NCI-H748 (cell line): ENCODE results near the gene NDUFS2.
A peak's percentile ranks its signal among the peaks of the same experiment; 100 is the strongest.
"Not testable (repeated sequence)": the region's sequence is repeated elsewhere in the genome, so short reads cannot be mapped to it uniquely, and the experiment has no call there.

Experiments
- DNase-seq: peaks from one replicate; lab custom pipeline; 2025; ENCODE audit not compliant: unreplicated experiment; lab: John Stamatoyannopoulos, UW

Gene NDUFS2

DNA sequence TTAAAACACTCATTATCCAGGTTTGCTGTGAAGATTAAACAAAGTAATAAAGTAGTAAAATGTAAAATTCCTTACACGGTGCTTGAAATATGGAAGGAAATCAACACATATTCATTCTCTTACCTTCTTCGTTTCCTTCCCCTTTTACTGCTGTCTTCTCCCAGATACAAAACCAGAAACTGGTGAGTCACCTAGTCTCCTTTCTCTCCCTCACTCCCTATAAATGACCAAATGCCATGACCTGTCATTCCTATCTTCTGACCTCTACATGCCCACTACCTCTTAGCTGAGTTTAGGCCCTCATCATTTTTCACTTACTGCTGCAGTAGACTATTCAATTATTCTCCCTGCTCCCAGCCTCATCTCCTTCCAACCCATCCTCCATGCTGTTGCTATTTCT lies 40.1 kb downstream of the NDUFS2 start:
- no peak for DNase-seq

DNA sequence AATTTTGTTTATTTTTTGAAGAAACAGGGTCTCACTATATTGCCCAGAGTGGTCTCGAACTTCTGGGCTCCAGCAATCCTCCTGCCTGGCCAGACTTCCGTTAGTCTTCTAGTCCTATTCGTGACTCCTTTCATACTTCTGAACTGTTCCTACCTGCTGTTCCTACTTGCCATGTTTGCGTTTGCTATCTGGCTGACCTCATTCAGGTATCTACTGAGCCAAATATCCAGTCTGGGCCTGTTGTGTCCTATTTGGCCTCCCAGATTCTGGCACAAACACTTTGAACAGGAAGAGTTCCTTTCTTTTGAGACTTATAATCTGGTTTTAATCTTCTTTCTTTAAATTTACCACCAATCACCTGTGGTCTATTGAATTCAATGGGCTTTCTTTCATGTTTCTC lies 42.7 kb downstream of the NDUFS2 start:
- no peak for DNase-seq

DNA sequence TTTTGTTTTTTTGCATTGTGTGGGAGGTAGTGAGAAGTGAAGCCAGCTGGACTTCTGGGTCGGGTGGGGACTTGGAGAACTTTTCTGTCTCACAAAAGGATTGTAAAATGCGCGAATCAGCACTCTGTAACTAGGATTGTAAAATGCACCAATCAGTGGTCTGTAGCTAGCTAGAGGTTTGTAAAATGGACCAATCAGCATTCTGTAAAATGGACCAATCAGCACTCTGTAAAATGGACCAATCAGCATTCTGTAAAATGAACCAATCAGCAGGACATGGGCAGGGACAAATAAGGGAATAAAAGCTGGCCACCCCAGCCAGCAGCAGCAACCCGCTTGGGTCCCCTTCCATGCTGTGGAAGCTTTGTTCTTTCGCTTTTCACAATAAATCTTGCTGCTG lies 47.9 kb downstream of the NDUFS2 start:
- DNase-seq: not testable (repeated sequence)

DNA sequence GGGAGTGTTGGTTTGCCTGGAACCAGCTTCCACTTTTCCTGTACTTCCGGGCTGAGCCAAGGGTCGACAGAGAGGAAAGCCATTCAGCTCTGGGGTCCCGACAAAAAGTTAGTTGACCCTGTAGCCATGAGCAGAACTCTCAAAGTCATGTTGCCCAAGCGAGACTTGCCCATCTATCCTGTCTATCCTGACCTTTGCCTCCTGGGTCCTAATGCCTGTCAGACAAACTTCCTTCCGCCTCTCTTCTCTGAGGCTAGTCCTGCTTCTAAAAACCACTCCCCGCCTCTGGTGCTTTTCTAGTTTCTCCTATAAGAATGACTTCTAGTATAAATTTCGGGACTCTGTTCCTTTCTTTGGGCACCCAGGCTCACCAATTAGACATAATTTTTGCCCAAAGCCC lies 48.7 kb downstream of the NDUFS2 start:
- no peak for DNase-seq

DNA sequence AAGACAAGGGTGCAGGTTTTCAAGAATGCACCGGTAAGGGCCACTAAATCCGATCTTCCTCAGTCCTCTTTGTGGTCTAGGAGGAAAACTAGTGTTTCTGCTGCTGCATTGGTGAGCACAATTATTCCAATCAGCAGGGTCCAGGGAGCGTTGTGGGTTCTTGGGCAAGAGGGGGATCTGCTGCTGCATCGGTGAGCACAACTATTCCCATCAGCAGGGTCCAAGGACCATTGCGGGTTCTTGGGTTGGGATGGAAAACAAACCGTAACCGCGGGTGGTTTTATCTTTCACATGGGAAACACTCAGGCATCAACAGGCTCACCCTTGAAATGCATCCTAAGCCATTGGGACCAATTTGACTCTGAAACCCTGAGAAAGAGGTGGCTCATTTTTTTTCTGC lies 49.4 kb downstream of the NDUFS2 start:
- DNase-seq: no peak

DNA sequence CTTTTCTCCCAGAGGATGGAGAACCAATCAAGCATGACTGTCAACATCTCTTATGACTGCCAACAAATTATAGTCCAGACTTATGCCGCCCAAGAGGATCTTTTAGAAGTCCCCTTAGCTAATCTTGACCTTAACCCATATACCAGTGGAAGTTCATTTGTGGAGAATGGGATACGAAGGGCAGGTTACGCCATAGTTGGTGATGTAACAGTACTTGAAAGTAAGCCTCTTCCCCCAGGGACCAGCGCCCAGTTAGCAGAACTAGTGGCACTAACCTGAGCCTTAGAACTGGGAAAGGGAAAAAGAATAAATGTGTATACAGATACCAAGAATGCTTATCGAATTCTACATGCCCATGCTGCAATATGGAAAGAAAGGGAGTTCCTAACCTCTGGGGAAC lies 53.1 kb downstream of the NDUFS2 start:
- DNase-seq: not testable (repeated sequence)

DNA sequence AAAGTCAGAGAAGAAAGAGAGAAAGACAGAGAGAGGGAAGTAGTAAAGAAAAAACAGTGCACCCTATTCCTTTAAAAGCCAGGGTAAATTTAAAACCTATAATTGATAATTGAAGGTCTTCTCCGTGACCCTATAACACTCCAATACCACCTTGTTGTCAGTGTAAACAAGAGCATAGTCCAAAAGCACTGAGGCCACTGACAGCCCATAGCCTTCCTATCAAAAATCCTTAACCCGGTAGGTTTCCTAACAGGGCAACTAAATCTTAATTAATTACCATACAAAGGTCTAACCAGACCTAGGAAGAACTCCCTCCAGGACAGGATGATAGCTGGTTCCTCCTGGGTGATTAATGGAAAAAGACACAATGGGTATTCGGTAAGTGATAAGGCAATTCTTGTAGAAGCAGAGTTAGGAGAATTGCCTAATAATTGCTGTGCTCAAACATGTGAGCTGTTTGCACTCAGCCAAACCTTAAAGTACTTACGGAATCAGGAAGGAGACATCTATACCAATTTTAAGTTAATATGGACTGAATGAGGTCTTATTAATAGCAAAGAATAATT lies 53.9 kb downstream of the NDUFS2 start:
- DNase-seq: not testable (repeated sequence)

DNA sequence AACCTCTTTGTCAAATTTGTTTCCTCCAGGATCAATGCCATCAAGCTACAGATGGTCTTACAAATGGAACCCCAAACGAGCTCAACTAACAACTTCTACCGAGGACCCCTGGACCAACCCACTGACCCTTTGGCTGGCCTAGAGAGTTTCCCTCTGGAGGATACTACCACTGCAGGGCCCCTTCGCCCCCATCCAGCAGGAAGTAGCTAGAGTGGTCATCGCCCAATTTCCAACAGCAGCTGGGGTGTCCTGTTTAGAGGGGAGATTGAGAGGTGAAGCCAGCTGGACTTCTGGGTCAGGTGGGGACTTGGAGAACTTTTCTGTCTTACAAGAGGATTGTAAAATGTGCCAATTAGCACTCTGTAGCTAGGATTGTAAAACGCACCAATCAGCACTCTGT lies 54.9 kb downstream of the NDUFS2 start:
- DNase-seq: peak; percentile 4

DNA sequence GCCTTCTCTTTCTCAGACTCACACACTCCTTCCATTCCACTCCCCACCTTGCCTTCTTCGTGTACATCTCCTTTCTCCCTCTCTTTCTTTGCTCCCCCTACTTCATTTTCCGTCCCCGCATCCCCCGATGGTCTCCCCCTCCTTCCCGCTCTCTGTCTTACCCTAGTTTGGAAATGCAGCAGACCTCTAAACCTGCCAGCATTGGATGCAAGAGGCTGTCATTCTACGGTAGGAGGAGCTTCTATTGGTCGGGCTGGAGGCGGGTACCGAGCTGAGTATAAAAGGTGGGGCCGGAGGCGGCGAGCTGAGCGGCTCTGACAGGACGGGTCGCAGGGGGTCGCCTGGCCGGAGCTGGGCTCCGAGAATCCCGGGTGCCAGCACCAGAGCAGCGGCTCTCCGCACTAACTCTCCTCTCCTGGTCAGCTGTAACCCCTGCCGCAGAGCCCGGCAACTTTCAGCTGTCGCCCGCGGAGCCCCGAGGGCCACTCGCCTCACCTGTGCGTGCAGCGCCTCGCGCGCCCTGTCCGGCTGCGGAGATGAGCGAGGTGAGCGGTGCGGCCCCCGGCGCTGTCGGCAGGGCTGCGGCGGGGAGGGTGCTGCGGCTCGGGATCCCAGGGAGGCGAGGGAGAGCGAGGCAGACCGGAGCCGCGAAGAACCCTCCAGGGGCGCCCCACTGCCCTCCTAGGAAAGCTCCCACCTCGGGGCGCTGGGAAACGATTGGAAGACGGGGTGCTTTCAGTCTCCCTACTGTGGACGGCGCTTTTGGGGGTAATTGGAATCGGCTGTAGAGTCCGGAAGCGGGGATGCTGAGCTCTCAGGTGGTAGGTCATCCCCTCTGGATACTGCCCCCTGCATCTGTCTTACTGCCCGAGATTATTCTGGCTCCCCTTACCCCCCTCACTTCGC lies 56.5 kb downstream of the NDUFS2 start, which contains the start of gene PCP4L1:
Gene PCP4L1 (plus strand): TSS at position 307 of the 906 bp plus-strand sequence. CDS start 230 bp downstream, at position 537.
- DNase-seq: peak; percentile 85

DNA sequence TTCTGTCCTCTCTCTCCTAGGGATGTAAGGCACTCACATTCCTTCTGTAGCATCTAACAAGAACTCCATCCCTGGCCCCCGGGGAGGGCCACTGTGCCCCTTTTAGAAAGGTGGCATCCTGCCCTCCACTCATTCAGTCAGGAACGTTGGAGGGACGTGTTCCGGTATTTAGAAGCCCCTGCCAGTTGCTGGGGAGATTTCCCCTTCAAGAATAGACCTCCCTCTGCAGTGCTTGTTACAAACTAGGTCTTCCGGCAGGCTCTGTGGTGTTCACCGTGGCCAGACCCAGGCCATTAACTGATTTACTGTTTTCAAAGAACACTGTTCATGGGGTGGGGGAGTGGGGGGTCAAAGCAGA lies 57.2 kb downstream of the NDUFS2 start:
- peak; percentile 20 for DNase-seq

DNA sequence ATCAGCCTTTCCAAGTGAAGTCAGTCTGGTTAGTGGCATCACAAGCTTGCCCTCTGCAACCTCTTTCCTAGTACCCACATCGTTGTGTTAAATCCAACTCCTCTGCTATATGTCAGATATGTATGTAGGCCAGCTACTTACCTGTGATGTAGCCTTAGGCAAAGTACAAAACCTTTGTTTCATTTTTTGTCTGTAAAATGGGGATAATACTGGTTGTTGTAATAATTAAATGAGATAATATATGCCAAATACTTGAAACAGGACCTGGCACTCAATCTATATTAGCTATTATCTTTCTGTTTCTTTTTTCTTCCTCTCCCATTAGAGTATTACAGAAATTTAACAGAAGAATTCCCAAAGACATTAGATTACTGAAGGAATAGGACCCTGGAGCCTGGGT lies 57.6 kb downstream of the NDUFS2 start:
- no peak for DNase-seq

DNA sequence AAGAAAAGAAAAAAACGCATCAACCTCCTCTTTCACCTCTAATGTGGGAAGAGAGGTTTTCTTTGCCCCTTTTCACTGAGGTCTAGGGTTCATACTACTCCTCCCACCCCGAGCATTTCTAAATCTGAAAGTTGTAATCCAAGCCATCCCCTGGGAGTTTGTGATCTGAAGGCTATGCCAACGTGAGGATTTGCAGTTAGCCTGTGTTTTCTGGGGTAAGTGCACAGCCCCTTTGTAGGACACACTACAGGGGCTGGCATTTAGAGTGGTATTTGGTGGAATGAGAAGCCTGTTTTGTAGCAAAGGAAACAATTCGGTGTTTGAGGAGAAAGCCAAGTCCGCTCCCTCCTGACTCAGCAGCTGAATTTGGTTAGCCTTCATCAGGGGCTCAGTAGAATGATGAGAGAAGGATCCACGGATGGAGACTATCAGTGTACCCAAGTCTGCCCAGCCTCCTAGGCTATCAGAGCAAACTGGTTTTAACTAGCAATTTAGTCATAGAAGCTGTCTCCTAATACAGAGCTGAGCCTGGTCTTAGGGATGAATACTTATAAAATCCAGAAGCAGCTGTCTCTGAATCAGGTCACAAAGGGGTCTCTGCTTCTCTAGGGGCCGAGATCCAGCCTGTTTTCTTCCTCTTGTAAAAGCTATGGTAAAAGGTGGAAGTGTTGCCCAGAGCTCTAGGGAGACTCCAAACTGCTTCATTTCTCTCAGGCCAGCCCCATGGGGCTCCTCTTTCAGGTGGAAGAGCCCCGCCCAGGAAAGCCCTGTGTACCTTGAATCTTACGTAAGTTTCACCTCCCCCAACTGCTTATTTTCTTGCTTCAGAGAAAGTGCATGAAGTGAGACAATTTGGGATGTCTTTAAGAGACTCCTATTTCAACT lies 58.5 kb downstream of the NDUFS2 start:
- DNase-seq: peak; percentile 9

DNA sequence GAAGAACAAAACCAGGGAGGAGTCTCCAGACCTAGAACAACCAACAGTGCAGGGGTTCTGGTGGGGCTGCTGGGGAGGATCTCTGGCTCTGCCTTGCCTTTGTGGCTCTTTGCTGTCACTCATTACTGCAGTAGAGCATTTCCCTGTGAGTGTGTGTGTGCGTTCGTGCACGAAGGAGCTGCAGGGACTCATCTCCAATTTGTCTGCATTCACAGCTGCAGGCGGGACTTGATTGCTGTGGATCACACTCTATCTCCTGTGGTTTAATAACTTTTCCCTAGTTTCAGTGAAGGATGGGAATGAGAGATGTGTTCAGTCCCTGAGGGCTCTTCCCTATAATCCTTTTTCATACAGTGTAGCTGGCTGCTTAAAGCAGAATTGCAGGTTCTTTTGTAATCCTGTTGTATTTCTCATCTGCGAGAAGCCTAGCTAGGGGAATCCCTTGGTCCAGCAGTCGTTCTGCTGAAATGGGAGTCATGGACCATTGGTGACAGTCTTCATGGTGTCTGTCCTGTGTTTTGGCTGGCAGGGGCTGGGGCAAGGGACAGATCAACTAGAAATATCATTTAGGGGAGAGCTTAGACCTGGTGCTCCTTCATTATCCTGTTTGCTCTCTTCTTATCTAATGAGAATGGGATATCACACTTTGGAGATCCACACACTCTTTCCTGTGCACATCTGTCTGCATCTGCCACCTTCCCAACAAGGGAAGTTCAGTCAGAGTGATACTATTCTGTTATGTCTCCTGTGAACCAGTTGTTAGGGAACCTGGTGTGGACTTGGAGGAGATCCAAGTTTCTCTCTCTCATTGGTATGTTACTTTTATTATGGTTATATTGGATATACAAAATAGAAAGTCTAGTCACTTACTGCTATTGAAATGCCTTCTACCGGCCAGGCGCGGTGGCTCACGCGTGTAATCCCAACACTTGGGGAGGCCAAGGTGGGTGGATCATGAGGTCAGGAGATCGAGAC lies 59.4 kb downstream of the NDUFS2 start:
- peak; percentile 9 for DNase-seq
